Caco-2 (cell line): Measurements from ENCODE around the gene SYNPO. TPM values are rescaled to one million over a fixed set of nuclear protein-coding genes. Genes with fewer than 3 reads are reported as not detected.

Source experiments
- BruUV-seq: library from RNA; stranded (reverse); fragments of 400-500 nt; replicated peaks from 2 replicates; lab custom pipeline; 2021; lab: Mats Ljungman, UMichigan
- CTCF ChIA-PET: fragments of 300-600 bp; sonication (Branson Sonifier 250); formaldehyde crosslinking; loops from one replicate; lab custom pipeline; 2022; ENCODE audit warnings: antibody characterized with exemption; lab: Charles Lee
- POLR2A ChIA-PET: fragments of 300-600 bp; sonication (Branson Sonifier 250); formaldehyde crosslinking; loops from one replicate; lab custom pipeline; 2022; ENCODE audit warnings: antibody characterized with exemption; lab: Charles Lee
- DNase-seq, 2 experiments: peaks; one replicate each; pipeline versions ENCODE4 v3.0.0 to v3.0.0-alpha.2; 2020 to 2022
- H3K27me3 ChIP-seq: replicated peaks from 2 replicates; pipeline ENCODE4 v1.6.0; 2011; ENCODE audit warnings: low read length; ENCODE audit not compliant: control insufficient read depth, insufficient read depth
- H3K36me3 ChIP-seq: 2 replicates; pipeline ENCODE4 v1.5.1; 2011; ENCODE audit warnings: low read length; ENCODE audit not compliant: control insufficient read depth, insufficient read depth
- H3K4me1 ChIP-seq: fragments of 250-450 bp; sonication (Bioruptor Pico); 2 replicates; pipeline ENCODE4 v1.5.1; 2020; ENCODE audit warnings: mild to moderate bottlenecking
- H3K4me3 ChIP-seq: 2 replicates; pipeline ENCODE4 v1.5.1; 2011; ENCODE audit warnings: low read depth, mild to moderate bottlenecking, control low read depth, low read length
- H3K9me3 ChIP-seq: fragments of 250-450 bp; sonication (Bioruptor Pico); 2 replicates; pipeline ENCODE4 v1.5.1; 2020; ENCODE audit warnings: mild to moderate bottlenecking, moderate library complexity
- H3K27ac Mint-ChIP-seq: one replicate; pipeline ENCODE4 v1.8.0; 2022; ENCODE audit warnings: mixed read lengths; ENCODE audit not compliant: unreplicated experiment
- H3K27me3 Mint-ChIP-seq: one replicate; pipeline ENCODE4 v1.8.0; 2022; ENCODE audit warnings: mixed read lengths; ENCODE audit not compliant: insufficient read depth, unreplicated experiment
- H3K36me3 Mint-ChIP-seq: one replicate; pipeline ENCODE4 v1.8.0; 2022; ENCODE audit warnings: mild to moderate bottlenecking, mixed read lengths; ENCODE audit not compliant: insufficient read depth, unreplicated experiment
- H3K4me1 Mint-ChIP-seq: one replicate; pipeline ENCODE4 v1.8.0; 2022; ENCODE audit warnings: low read depth, mixed read lengths; ENCODE audit not compliant: unreplicated experiment
- H3K4me3 Mint-ChIP-seq: one replicate; pipeline ENCODE4 v1.8.0; 2022; ENCODE audit warnings: mild to moderate bottlenecking, moderate library complexity, mixed read lengths; ENCODE audit not compliant: unreplicated experiment
- H3K9me3 Mint-ChIP-seq: one replicate; pipeline ENCODE4 v1.8.0; 2022; ENCODE audit warnings: mixed read lengths; ENCODE audit not compliant: unreplicated experiment
- CTCF ChIP-seq, 2 experiments: fragments of 200-600 bp in 1 of 2; IDR thresholded peaks; 1 replicate in 1 of 2; 2 replicates in 1 of 2; pipeline versions ENCODE4 v1.5.1 to v1.8.0; 2011 to 2022; ENCODE audit warnings: antibody characterized with exemption in 1 of 2, control low read depth in 1 of 2, inconsistent platforms in 1 of 2, low read depth in 1 of 2, low read length in 1 of 2, mild to moderate bottlenecking in 1 of 2, moderate library complexity in 1 of 2; ENCODE audit not compliant: insufficient read depth in 1 of 2, severe bottlenecking in 1 of 2, unreplicated experiment in 1 of 2
- intact Hi-C: fragments of 100-400 bp; cut with micrococcal nuclease; formaldehyde crosslinking; loops from one replicate; pipeline ENCODE4 v1.10.0; 2022; ENCODE audit not compliant: unreplicated experiment
- total RNA-seq: library from RNA; stranded (reverse); gene quantifications from 2 replicates; pipeline ENCODE4 v1.2.3, GENCODE V29; 2022

SYNPO gene
- total RNA-seq, 1 experiment from 2014 or later = 25.1 TPM

DNA sequence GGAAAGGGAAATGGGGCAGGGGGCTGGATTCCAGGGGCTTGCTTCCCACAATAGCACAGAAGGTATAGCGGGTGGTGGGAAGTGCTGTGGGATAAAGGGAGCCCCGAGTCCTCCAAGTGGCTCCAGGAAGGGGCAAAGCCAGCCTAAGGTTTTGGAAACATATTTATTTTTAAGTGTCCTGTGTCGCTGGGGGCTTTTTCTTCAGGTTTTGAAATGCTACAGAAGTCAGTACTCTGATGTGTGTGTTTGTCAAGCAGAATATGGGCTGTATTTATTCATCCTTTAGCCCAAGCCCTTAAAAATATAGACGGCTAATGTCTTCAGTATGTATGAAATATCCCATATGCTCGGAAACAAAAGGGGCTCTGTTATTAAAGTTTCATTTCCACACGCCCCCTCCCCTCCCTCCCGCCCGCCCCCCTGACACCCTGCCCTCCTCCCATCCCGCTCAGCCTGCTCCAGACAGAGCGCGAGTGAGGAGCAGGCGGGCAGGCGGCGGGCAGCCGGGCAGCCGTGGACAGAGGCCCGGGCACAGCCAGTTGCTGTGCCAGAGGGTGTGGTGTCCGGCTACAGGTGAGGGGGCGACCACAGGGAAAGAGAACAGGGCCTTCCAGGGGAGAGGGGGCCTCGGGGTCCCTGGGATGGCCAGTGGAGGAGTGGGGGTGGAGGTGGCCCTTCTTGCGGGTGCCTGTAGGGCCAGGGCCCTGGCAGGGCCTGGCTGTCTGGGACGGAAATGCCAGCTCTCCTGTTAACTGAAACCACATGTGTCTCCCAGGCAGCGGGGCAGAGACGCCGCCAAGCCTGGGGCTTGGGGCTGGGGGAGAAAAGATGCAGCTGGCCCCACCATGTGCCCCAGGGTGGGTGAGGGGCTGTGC is 39.6 kb upstream of the SYNPO start:
- ChIA-PET POLR2A (no interaction called here), CTCF (no interaction called here)
- H3K36me3 Mint-ChIP-seq = no peaks in the 10 kb centered on the region

GRCh38 chr5:150601491-150602345 is 38.7 kb upstream of the SYNPO start:
- Mint-ChIP-seq H3K4me1 (peaks cover 9% of the 10 kb centered on the region), H3K9me3 (no peaks in the 10 kb centered on the region), H3K4me3 (no peak overlapping the region), H3K27ac (no peak overlapping the region), H3K27me3 (no peaks in the 10 kb centered on the region), H3K36me3 (no peaks in the 10 kb centered on the region)
- TF ChIP-seq CTCF (IDR thresholded peaks at IDR 0.05; ENCODE audit: insufficient read depth in 1 of 2, low read depth in 1 of 2, low read length in 1 of 2, severe bottlenecking in 1 of 2, unreplicated experiment in 1 of 2) = no peak
- H3K36me3 ChIP-seq = no peaks in the 10 kb centered on the region; the same call in 1 of the 2 replicates
- peaks cover 15% of the 10 kb centered on the region for H3K4me1 ChIP-seq
- no peak for DNase-seq
- POLR2A ChIA-PET = no interaction called here
- CTCF ChIA-PET = no interaction called here
- no peaks in the 10 kb centered on the region for H3K9me3 ChIP-seq
- no peaks in the 10 kb centered on the region for H3K27me3 ChIP-seq
- intact Hi-C loops = no loop called here
- BruUV-seq = no TSS peak
- no peak overlapping the region for H3K4me3 ChIP-seq

More for the DNA sequence above, 39.6 kb upstream of the SYNPO start:
- no TSS peak for BruUV-seq
- Mint-ChIP-seq H3K4me3 (no peak overlapping the region), H3K27ac (no peak overlapping the region), H3K27me3 (no peaks in the 10 kb centered on the region), H3K9me3 (no peaks in the 10 kb centered on the region), H3K4me1 (peaks cover 14% of the 10 kb centered on the region)
- no peaks in the 10 kb centered on the region; the same call in 1 of the 2 replicates for H3K36me3 ChIP-seq
- peaks cover 22% of the 10 kb centered on the region for H3K4me1 ChIP-seq
- intact Hi-C loops = no loop called here
- H3K27me3 ChIP-seq = no peaks in the 10 kb centered on the region
- no peaks in the 10 kb centered on the region for H3K9me3 ChIP-seq
- no peak for TF ChIP-seq CTCF (IDR thresholded peaks at IDR 0.05; ENCODE audit: insufficient read depth in 1 of 2, low read depth in 1 of 2, low read length in 1 of 2, severe bottlenecking in 1 of 2, unreplicated experiment in 1 of 2)
- no peak overlapping the region for H3K4me3 ChIP-seq
- DNase-seq = no peak

GRCh38 chr5:150603052-150603451 is 37.4 kb upstream of the SYNPO start:
- DNase-seq = no peak
- H3K4me3 Mint-ChIP-seq = no peak overlapping the region
- TF ChIP-seq CTCF (IDR thresholded peaks at IDR 0.05; ENCODE audit: insufficient read depth in 1 of 2, low read depth in 1 of 2, low read length in 1 of 2, severe bottlenecking in 1 of 2, unreplicated experiment in 1 of 2) = no peak
- ChIA-PET CTCF (no interaction called here), POLR2A (no interaction called here)
- Histone ChIP-seq H3K27me3 (no peaks in the 10 kb centered on the region), H3K4me1 (peaks cover 10% of the 10 kb centered on the region; the same call in 1 of the 2 replicates), H3K36me3 (no peaks in the 10 kb centered on the region; the same call in 1 of the 2 replicates), H3K4me3 (no peak overlapping the region), H3K9me3 (no peaks in the 10 kb centered on the region)
- BruUV-seq = no TSS peak
- peaks cover 9% of the 10 kb centered on the region for H3K4me1 Mint-ChIP-seq
- no peak overlapping the region for H3K27ac Mint-ChIP-seq
- H3K27me3 Mint-ChIP-seq = no peaks in the 10 kb centered on the region
- no peaks in the 10 kb centered on the region for H3K9me3 Mint-ChIP-seq
- intact Hi-C loops = no loop called here
- H3K36me3 Mint-ChIP-seq = no peaks in the 10 kb centered on the region
